Activated B cell treated with CpG ODN at 0.5 μM for 24 hours (primary cell): ENCODE data around the gene SIGLEC12. TPM values are rescaled to one million over a fixed set of nuclear protein-coding genes. Genes with fewer than 3 reads are reported as not detected.

Source experiments
- ATAC-seq: fragments of 200-7000 bp; cut with Tn5 transposase; one replicate; pipeline ENCODE4 v1.10.0; 2021; ENCODE audit warnings: low read depth, mild to moderate bottlenecking, moderate library complexity
- CTCF ChIA-PET: fragments of 350-600 bp; sonication (Branson Sonifier 250); formaldehyde crosslinking; loops from one replicate; lab custom pipeline; 2021; ENCODE audit warnings: antibody characterized with exemption; lab: Charles Lee
- POLR2A ChIA-PET: fragments of 350-600 bp; sonication (Branson Sonifier 250); formaldehyde crosslinking; loops from one replicate; lab custom pipeline; 2021; ENCODE audit warnings: antibody characterized with exemption; lab: Charles Lee
- DNase-seq: peaks from one replicate; pipeline ENCODE4 v3.0.0; 2022
- H3K27ac Mint-ChIP-seq: one replicate; pipeline ENCODE4 v1.8.0; 2020; ENCODE audit warnings: mixed read lengths
- H3K27me3 Mint-ChIP-seq: one replicate; pipeline ENCODE4 v1.8.0; 2021; ENCODE audit warnings: mixed read lengths
- H3K36me3 Mint-ChIP-seq: one replicate; pipeline ENCODE4 v1.8.0; 2021; ENCODE audit warnings: low read depth, mixed read lengths
- H3K4me1 Mint-ChIP-seq: one replicate; pipeline ENCODE4 v1.8.0; 2021; ENCODE audit warnings: mixed read lengths
- H3K4me3 Mint-ChIP-seq: one replicate; pipeline ENCODE4 v1.8.0; 2020; ENCODE audit warnings: mild to moderate bottlenecking, mixed read lengths
- H3K9me3 Mint-ChIP-seq: one replicate; pipeline ENCODE4 v1.8.0; 2020; ENCODE audit warnings: mixed read lengths
- intact Hi-C: fragments of 100-400 bp; cut with micrococcal nuclease; formaldehyde crosslinking; loops from one replicate; pipeline ENCODE4 v1.15.1; 2024
- total RNA-seq: library from RNA; stranded (reverse); gene quantifications from 2 replicates; pipeline ENCODE4 v1.2.3, GENCODE V29; 2022
- TF ChIP-seq, protein P1 (sequence below): fragments of 200-600 bp; IDR thresholded peaks from one replicate; pipeline ENCODE4 v1.8.0; 2022; ENCODE audit warnings: antibody characterized with exemption, mild to moderate bottlenecking

SIGLEC12 gene
- total RNA-seq, 1 donor from 2014 or later = not detected

DNA sequence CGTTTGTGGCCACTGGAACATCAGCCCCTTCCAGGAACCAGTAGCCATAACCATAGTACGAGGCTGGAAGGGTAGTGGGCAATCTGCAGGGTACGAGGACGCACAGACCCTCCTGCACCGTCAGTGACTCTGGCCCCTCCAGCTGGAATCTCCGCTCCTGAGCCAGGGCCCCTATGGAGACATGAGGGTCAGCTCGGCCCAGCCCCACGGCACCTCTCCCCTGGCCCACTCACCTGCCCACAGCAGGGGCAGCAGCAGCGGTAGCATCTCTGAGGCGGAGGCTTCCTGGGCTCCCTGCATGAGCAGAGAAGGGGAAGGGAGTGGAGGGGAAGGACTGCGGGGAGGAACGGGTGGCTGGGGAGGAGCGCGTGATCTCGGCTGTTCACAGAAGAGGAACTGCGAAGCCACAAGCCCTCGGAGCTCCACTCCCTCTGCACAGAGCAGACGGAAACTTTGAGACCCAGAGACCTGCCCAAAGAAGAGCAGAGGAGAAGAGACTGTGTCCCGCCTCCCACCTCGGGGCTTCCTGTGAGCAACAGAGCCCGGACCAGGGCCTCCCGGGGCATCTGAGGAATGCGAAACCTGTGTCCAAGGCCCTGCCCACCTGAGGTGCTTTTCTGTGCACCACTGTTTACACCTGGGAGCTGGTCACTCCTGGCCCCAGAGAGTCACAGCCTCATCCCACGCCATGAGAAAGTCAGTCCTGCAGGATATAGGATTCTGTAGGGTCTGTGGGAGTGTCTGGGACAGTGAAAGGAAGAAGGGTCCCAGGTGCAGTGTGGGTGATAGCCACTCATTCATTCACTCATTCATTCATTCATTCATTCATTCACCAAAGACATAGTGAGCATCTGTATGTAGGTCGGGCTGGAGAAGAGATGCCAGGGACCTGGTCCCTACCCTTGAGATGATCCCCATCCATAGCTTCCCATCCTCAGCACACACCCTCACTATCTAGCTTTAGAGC, 30.0 kb upstream of the SIGLEC12 start, which contains the start of gene SIGLEC6:
Gene SIGLEC6, minus strand, starts transcription at position 322 of the 967 bp plus-strand sequence. Its CDS starts 22 bp downstream, at position 300.
- Mint-ChIP-seq H3K9me3 (no peaks in the 10 kb centered on the region), H3K4me3 (peak within 1 kb of the TSS; percentile 83), H3K27ac (peak within 1 kb of the TSS; percentile 83), H3K4me1 (peaks cover 88% of the 10 kb centered on the region), H3K36me3 (peaks cover 10% of the 10 kb centered on the region), H3K27me3 (no peaks in the 10 kb centered on the region)
- intact Hi-C loops = loop anchor here (1.0 to 5.0 kb wide), 3 partner anchors 20 to 121 kb away; partner anchors contain the start of gene ZNF175
- ChIA-PET CTCF (interaction anchor here (0.9 to 1.5 kb wide), 4 partner anchors 18 to 130 kb away, joined by 3 to 5 read pairs (median 4); no protein-coding TSS in a partner anchor), POLR2A (interaction anchor here (0.5 to 1.6 kb wide), 12 partner anchors 12 to 172 kb away, joined by 3 to 8 read pairs (median 4); partner anchors contain the start of gene SIGLEC10)
- peak; percentile 97 for ATAC-seq
- TF ChIP-seq, protein P1, sequence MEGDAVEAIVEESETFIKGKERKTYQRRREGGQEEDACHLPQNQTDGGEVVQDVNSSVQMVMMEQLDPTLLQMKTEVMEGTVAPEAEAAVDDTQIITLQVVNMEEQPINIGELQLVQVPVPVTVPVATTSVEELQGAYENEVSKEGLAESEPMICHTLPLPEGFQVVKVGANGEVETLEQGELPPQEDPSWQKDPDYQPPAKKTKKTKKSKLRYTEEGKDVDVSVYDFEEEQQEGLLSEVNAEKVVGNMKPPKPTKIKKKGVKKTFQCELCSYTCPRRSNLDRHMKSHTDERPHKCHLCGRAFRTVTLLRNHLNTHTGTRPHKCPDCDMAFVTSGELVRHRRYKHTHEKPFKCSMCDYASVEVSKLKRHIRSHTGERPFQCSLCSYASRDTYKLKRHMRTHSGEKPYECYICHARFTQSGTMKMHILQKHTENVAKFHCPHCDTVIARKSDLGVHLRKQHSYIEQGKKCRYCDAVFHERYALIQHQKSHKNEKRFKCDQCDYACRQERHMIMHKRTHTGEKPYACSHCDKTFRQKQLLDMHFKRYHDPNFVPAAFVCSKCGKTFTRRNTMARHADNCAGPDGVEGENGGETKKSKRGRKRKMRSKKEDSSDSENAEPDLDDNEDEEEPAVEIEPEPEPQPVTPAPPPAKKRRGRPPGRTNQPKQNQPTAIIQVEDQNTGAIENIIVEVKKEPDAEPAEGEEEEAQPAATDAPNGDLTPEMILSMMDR = no peak
- DNase-seq = peak; percentile 60

DNA sequence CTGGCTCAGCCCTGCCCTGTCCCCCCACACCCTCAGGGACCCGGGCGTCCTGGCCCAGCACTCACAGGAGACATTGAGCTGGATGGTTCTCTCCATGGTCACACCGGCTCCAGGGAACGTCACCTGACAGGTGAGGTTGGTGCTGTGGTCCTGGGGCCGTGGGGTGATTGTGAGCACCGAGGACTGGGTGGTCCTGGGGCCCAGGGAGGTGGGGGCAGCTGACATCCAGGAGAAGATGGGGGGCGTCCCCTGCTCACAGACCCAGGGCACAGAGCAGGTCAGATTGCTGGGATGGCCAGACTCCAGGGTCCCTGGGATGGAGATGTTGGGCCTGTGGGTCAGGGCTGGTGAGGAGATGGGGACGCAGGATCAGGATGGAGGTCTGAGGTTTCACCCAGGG, 29.0 kb upstream of the SIGLEC12 start:
- Mint-ChIP-seq H3K4me1 (peaks cover 90% of the 10 kb centered on the region), H3K36me3 (peaks cover 10% of the 10 kb centered on the region), H3K4me3 (peak overlapping the region; percentile 83), H3K9me3 (no peaks in the 10 kb centered on the region), H3K27me3 (no peaks in the 10 kb centered on the region), H3K27ac (no peak overlapping the region)
- ATAC-seq (no peak), DNase-seq (no peak)
- TF ChIP-seq, protein P1 = no peak
- intact Hi-C loops = loop anchor here (1.0 to 5.0 kb wide), 3 partner anchors 21 to 122 kb away; partner anchors contain the start of gene ZNF175
- POLR2A ChIA-PET = interaction anchor here (0.6 to 1.4 kb wide), 4 partner anchors 24 to 923 kb away, joined by 3 to 4 read pairs (median 4); partner anchors contain the start of gene SIGLEC10
- CTCF ChIA-PET = interaction anchor here (0.9 to 1.5 kb wide), 2 partner anchors 57 to 124 kb away, joined by 3 to 4 read pairs; no protein-coding TSS in a partner anchor

DNA sequence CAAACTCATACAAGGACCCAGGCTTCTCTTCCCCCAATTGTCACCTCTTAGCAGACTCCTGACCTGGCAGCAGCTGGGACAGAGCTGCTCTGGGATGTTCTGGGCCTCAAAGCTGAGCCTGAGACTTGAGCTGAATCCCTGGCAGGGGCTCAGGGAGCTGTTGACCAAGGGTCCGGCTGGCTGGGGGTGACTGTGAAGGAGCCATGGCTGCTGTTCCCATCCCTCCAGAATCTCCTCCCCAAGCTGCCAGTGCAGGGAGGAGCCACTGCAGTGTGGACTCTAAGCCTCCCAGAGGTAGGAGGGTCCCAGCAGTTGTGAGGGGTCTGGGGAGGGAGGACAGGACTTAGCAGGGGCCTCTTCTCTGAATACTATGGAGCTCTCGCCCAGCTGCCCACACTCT, 27.7 kb upstream of the SIGLEC12 start:
- intact Hi-C loops = no loop called here
- H3K4me1 Mint-ChIP-seq = peaks cover 87% of the 10 kb centered on the region
- no peaks in the 10 kb centered on the region for H3K27me3 Mint-ChIP-seq
- TF ChIP-seq, protein P1 = no peak
- no peak overlapping the region for H3K4me3 Mint-ChIP-seq
- ATAC-seq (no peak), DNase-seq (no peak)
- H3K27ac Mint-ChIP-seq = no peak overlapping the region
- H3K36me3 Mint-ChIP-seq = peaks cover 14% of the 10 kb centered on the region
- no peaks in the 10 kb centered on the region for H3K9me3 Mint-ChIP-seq
- ChIA-PET POLR2A (interaction anchor here (0.7 kb wide), 1 partner anchor 15 kb away, joined by 3 read pairs; no protein-coding TSS in a partner anchor), CTCF (no interaction called here)

DNA sequence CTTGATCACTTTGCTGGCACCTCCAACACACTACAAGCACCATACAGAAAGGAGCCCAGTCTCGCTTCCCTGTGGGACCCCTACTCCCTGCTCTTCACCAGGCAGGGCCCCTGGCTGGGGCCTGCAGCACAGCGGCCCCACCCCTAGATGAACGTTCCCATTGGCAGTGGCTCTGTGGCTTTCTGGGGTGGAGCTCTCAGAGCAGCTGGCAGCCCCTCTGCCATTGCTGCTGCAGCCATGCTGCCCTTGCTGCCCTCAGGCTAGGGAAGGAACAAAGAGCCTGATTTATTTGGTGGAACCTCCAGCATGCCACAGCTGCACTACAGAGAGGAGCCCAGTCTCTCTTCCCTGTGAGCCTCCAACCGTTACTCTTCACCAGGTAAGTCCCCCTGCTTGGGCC, 24.1 kb upstream of the SIGLEC12 start:
- POLR2A ChIA-PET = no interaction called here
- ATAC-seq (no peak), DNase-seq (no peak)
- intact Hi-C loops = no loop called here
- CTCF ChIA-PET = no interaction called here
- Mint-ChIP-seq H3K9me3 (no peaks in the 10 kb centered on the region), H3K4me3 (no peak overlapping the region), H3K27me3 (no peaks in the 10 kb centered on the region), H3K4me1 (peaks cover 83% of the 10 kb centered on the region), H3K27ac (no peak overlapping the region), H3K36me3 (peaks cover 43% of the 10 kb centered on the region)
- TF ChIP-seq, protein P1 = no peak
